Measurements from ENCODE around the gene FGB. TPM values are rescaled to one million over a fixed set of nuclear protein-coding genes. Genes with fewer than 3 reads are reported as not detected.

Gene FGB
- total RNA-seq, 1 donor from 2014 or later = 2.1 TPM

DNA sequence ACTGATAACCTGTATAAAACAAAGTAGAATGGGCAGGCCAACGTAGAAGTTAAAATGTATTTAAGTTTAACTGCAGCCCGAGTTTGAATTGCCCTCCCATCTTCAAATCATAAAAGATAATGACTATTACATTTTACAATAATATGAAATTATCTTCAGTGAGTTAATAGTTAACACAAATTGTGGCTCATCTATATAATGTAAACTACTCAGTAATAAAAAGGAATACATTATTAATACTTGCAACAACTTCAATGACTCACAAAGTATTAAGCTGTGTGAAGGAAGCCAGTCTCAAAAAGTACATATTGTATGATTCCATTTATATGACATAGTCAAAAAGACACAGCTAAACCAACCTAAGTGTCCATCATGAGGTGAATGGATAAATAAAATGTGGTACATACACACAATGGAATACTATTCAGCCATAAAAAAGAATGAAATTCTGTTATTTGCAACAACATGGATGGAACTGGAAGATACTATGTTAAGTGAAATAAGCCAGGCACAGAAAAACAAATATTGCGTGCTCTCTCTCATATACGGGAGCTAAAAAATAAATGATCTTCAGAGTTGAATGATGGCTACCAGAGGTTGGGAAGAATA is 20.4 kb upstream of the FGB start:
- Mint-ChIP-seq H3K4me3 (ENCODE audit: unreplicated experiment) (no peak overlapping the region), H3K27ac (ENCODE audit: unreplicated experiment) (no peak overlapping the region), H3K27me3 (ENCODE audit: low read depth) (no peaks in the 10 kb centered on the region), H3K4me1 (ENCODE audit: low read depth) (no peaks in the 10 kb centered on the region), H3K36me3 (ENCODE audit: low read depth) (peaks cover 44% of the 10 kb centered on the region), H3K9me3 (ENCODE audit: low read depth) (peaks cover 3% of the 10 kb centered on the region)
- TF ChIP-seq, protein P1, sequence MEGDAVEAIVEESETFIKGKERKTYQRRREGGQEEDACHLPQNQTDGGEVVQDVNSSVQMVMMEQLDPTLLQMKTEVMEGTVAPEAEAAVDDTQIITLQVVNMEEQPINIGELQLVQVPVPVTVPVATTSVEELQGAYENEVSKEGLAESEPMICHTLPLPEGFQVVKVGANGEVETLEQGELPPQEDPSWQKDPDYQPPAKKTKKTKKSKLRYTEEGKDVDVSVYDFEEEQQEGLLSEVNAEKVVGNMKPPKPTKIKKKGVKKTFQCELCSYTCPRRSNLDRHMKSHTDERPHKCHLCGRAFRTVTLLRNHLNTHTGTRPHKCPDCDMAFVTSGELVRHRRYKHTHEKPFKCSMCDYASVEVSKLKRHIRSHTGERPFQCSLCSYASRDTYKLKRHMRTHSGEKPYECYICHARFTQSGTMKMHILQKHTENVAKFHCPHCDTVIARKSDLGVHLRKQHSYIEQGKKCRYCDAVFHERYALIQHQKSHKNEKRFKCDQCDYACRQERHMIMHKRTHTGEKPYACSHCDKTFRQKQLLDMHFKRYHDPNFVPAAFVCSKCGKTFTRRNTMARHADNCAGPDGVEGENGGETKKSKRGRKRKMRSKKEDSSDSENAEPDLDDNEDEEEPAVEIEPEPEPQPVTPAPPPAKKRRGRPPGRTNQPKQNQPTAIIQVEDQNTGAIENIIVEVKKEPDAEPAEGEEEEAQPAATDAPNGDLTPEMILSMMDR (IDR thresholded peaks at IDR 0.05) = no peak
- DNase-seq (ENCODE audit: low spot score) = no peak

DNA sequence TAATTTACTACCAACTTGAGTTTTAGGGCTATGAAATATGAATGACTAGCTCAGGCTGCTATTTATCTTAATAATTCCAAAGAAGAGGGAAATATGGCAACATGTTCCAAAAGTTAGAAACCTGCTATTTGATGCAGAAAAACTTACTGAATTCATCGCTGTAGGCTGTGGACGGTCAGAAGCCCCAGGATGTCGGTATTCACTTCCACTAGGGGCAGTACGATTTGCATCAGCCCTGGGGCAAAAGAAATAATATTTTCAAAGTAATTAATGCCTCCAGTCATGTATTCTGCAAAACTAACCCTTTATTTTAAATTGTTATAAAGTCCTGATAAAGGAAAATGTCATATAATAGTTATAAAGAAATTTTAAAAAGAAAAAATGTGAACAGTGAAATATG is 17.1 kb upstream of the FGB start:
- Mint-ChIP-seq H3K36me3 (ENCODE audit: low read depth) (peaks cover 28% of the 10 kb centered on the region), H3K9me3 (ENCODE audit: low read depth) (peaks cover 3% of the 10 kb centered on the region), H3K4me1 (ENCODE audit: low read depth) (peaks cover 16% of the 10 kb centered on the region), H3K27me3 (ENCODE audit: low read depth) (no peaks in the 10 kb centered on the region), H3K27ac (ENCODE audit: unreplicated experiment) (no peak overlapping the region), H3K4me3 (ENCODE audit: unreplicated experiment) (no peak overlapping the region)
- TF ChIP-seq, protein P1 (IDR thresholded peaks at IDR 0.05) = peak; percentile 38
- DNase-seq (ENCODE audit: low spot score) = no peak

DNA sequence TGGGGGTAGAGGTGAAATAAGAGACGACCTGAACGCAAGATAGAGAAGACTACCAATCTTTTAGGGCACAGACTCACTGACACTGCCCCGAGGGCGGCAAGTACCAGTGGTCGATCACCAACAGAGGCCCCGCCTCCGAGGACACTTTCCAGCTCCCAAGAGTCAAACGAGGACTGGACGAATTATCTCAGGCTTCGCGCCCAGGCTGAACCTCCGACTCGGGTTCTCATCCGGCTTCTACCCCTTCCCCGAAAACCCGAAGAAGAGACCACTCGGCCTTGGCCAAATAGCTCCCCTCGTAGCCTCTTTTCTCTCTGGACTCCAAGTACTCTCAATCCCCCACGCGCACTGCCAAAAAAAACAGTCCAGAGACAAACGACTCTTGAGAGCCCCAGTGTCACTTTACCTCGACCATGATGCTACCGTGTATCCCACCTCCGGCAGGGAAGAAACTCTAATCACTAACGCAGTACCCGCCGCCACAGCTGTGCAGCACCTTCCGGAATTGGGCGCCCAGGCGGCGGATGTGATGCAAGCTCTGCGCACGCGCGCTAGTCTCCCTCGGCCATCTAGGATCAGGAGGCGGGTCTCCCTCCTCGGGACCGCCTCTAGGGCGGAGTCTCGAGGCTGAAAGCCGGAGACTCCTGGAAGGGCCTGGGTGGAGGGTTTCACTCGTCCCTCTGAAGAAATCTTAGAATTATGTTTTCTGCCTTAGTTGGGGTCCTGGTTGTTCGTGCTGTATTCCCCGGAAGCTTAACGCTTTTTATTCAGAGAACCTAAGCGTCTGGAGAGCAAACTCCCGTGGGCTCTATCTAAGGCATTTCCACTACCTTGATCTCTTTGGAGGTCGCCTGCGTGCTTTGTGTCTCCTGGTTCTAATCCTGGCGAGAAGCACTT is 12.7 kb upstream of the FGB start, which contains the start of gene PLRG1:
TSS of gene PLRG1 (minus strand) at position 507 of the 897 bp plus-strand sequence. CDS start at position 415, 92 bp downstream.
- H3K9me3 Mint-ChIP-seq (ENCODE audit: low read depth) = no peaks in the 10 kb centered on the region
- H3K27ac Mint-ChIP-seq (ENCODE audit: unreplicated experiment) = peak within 1 kb of the TSS; percentile 97
- peak; percentile 99 for DNase-seq (ENCODE audit: low spot score)
- H3K4me1 Mint-ChIP-seq (ENCODE audit: low read depth) = peaks cover 16% of the 10 kb centered on the region
- H3K27me3 Mint-ChIP-seq (ENCODE audit: low read depth) = peaks cover 3% of the 10 kb centered on the region
- TF ChIP-seq, protein P1 (IDR thresholded peaks at IDR 0.05) = peak; percentile 49
- peaks cover 7% of the 10 kb centered on the region for H3K36me3 Mint-ChIP-seq (ENCODE audit: low read depth)
- peak within 1 kb of the TSS; percentile 90 for H3K4me3 Mint-ChIP-seq (ENCODE audit: unreplicated experiment)

DNA sequence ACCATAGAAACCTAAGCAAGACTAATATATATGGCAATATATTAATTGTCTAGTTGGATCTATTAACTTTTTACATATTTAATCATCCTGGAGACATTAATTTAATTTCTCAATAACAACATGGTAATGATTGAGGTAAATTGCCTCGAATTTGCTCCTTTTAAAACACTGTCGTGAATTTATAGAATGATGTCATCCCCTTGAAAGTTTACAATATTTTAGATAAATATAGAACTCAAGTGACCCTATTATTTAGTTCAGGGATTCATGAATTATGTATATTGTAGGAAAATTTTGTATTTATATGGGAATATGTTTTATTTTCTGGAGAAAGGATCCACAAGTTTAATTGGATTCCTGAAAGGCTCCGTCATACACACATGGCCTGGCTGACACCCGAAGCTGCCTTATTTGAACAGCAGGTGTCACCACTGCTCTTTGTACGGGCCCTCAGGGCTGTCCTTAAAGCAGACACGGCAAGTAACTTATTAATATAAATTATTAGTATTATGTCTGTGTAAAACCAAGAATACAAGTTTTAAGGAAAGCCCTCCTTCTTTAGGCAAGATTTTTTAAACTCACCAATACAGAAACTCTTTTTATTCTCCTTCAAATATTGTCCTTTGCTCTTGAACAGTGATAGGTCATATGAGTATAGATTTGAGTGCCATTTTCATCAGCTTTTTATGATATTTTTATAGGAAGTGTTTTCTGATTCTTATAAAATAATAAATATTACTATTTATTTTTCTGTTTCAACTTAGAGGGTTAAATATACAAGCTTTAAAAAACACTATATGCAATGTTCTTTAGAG is 10.7 kb upstream of the FGB start:
- Mint-ChIP-seq H3K4me3 (ENCODE audit: unreplicated experiment) (no peak overlapping the region), H3K27ac (ENCODE audit: unreplicated experiment) (no peak overlapping the region), H3K27me3 (ENCODE audit: low read depth) (peaks cover 9% of the 10 kb centered on the region), H3K4me1 (ENCODE audit: low read depth) (peaks cover 16% of the 10 kb centered on the region), H3K9me3 (ENCODE audit: low read depth) (no peaks in the 10 kb centered on the region), H3K36me3 (ENCODE audit: low read depth) (peaks cover 4% of the 10 kb centered on the region)
- TF ChIP-seq, protein P1 (IDR thresholded peaks at IDR 0.05) = peak; percentile 95
- no peak for DNase-seq (ENCODE audit: low spot score)

DNA sequence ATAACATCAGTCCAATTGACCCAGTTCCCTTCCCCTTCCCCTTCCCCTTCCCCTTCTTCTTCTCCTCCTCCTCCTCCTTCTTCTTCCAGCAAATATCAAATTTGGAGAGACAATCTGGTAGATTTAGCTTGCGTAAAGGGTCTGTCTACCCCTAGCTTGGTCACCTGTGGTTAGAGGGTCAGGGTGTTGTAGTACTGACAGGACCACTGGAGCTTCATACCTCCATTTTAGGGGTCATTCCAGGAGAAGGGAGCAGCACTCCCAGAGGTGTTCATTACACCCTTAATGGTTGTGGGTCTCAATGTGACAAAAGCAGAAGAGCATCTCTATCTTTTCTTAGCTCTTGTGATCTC is 3.7 kb upstream of the FGB start:
- Mint-ChIP-seq H3K9me3 (ENCODE audit: low read depth) (no peaks in the 10 kb centered on the region), H3K27me3 (ENCODE audit: low read depth) (peaks cover 29% of the 10 kb centered on the region), H3K36me3 (ENCODE audit: low read depth) (no peaks in the 10 kb centered on the region), H3K4me1 (ENCODE audit: low read depth) (peaks cover 3% of the 10 kb centered on the region), H3K27ac (ENCODE audit: unreplicated experiment) (no peak overlapping the region), H3K4me3 (ENCODE audit: unreplicated experiment) (no peak overlapping the region)
- DNase-seq (ENCODE audit: low spot score) = no peak
- TF ChIP-seq, protein P1 (IDR thresholded peaks at IDR 0.05) = no peak
